Ishikawa (cell line): Measurements from ENCODE around the gene KLRF1.

Experiments used
- CEBPB ChIP-seq: IDR thresholded peaks from 2 replicates; pipeline ENCODE4 v1.6.1; 2012
- CREB1 ChIP-seq: IDR thresholded peaks from 2 replicates; pipeline ENCODE4 v1.6.1; 2012; ENCODE audit warnings: low read depth
- EGR1 ChIP-seq: IDR thresholded peaks from 2 replicates; pipeline ENCODE4 v1.6.1; 2012
- EP300 ChIP-seq: IDR thresholded peaks from 2 replicates; pipeline ENCODE4 v1.6.1; 2012; ENCODE audit warnings: borderline replicate concordance
- NFIC ChIP-seq: IDR thresholded peaks from 2 replicates; pipeline ENCODE4 v1.6.1; 2012
- RAD21 ChIP-seq: IDR thresholded peaks from 2 replicates; pipeline ENCODE4 v1.6.1; 2012; ENCODE audit warnings: low read depth
- TAF1 ChIP-seq: IDR thresholded peaks from 2 replicates; pipeline ENCODE4 v1.6.1; 2012; ENCODE audit warnings: low read depth, mild to moderate bottlenecking
- TCF12 ChIP-seq: IDR thresholded peaks from 2 replicates; pipeline ENCODE4 v1.6.1; 2012; ENCODE audit warnings: low read depth
- TEAD4 ChIP-seq: IDR thresholded peaks from 2 replicates; pipeline ENCODE4 v1.6.1; 2012
- YY1 ChIP-seq: IDR thresholded peaks from 2 replicates; pipeline ENCODE4 v1.6.1; 2012; ENCODE audit warnings: low read depth
- ZBTB7A ChIP-seq: IDR thresholded peaks from 2 replicates; pipeline ENCODE4 v1.6.1; 2012; ENCODE audit warnings: low read depth
- TF ChIP-seq, protein P1 (sequence below): IDR thresholded peaks from 2 replicates; pipeline ENCODE4 v1.6.1; 2012; ENCODE audit warnings: low read depth, mild to moderate bottlenecking
- TF ChIP-seq, protein P2 (sequence below): IDR thresholded peaks from 2 replicates; pipeline ENCODE4 v1.6.1; 2012
- TF ChIP-seq, protein P3 (sequence below): IDR thresholded peaks from 2 replicates; pipeline ENCODE4 v1.6.1; 2012

Gene KLRF1

DNA sequence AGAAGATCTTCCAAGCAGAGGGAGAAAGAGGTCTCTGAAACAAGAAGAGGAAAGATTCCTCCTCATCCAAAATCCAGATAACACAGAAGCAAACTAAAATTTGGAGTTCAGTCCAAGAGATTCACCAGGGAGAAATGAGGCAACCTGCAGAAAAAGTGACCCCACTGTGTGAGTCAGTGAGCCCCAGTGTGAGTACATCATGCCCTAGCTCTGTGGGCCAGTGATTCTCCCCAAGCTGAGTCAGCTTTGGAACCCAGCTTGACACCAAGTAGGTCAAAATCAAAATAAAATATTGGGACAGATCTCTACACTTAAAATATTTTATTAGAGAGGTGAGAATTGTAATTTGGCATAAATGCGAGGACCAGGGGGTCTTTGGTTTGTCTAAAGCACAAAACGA lies 24.6 kb downstream of the KLRF1 start:
- TF ChIP-seq RAD21 = no peak
- TF ChIP-seq, protein P1, sequence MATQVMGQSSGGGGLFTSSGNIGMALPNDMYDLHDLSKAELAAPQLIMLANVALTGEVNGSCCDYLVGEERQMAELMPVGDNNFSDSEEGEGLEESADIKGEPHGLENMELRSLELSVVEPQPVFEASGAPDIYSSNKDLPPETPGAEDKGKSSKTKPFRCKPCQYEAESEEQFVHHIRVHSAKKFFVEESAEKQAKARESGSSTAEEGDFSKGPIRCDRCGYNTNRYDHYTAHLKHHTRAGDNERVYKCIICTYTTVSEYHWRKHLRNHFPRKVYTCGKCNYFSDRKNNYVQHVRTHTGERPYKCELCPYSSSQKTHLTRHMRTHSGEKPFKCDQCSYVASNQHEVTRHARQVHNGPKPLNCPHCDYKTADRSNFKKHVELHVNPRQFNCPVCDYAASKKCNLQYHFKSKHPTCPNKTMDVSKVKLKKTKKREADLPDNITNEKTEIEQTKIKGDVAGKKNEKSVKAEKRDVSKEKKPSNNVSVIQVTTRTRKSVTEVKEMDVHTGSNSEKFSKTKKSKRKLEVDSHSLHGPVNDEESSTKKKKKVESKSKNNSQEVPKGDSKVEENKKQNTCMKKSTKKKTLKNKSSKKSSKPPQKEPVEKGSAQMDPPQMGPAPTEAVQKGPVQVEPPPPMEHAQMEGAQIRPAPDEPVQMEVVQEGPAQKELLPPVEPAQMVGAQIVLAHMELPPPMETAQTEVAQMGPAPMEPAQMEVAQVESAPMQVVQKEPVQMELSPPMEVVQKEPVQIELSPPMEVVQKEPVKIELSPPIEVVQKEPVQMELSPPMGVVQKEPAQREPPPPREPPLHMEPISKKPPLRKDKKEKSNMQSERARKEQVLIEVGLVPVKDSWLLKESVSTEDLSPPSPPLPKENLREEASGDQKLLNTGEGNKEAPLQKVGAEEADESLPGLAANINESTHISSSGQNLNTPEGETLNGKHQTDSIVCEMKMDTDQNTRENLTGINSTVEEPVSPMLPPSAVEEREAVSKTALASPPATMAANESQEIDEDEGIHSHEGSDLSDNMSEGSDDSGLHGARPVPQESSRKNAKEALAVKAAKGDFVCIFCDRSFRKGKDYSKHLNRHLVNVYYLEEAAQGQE = no peak
- TF ChIP-seq NFIC = no peak
- TF ChIP-seq, protein P2, sequence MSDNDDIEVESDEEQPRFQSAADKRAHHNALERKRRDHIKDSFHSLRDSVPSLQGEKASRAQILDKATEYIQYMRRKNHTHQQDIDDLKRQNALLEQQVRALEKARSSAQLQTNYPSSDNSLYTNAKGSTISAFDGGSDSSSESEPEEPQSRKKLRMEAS = no peak
- TF ChIP-seq EP300 = no peak

DNA sequence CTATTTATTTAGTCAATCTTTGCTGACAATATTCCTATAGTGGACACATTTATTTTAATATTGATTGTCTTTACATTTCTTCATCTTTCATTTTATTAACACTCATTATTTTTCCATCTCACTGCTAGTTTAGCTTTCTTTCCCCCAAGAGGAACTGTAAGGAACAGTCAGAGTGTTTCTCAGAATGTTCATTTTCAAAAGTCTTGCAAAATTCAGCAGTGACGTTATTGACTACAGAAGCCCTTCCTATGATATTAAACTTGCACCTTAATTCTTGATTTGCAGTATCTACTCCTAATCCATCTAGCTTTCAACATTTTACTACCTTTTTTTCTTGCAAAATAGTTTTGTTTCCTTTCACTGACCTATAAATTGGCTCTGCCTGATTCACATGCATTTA lies 28.9 kb downstream of the KLRF1 start:
- TF ChIP-seq, protein P3, sequence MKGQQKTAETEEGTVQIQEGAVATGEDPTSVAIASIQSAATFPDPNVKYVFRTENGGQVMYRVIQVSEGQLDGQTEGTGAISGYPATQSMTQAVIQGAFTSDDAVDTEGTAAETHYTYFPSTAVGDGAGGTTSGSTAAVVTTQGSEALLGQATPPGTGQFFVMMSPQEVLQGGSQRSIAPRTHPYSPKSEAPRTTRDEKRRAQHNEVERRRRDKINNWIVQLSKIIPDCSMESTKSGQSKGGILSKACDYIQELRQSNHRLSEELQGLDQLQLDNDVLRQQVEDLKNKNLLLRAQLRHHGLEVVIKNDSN = no peak
- TF ChIP-seq, protein P1 = no peak
- no peak for TF ChIP-seq EGR1

DNA sequence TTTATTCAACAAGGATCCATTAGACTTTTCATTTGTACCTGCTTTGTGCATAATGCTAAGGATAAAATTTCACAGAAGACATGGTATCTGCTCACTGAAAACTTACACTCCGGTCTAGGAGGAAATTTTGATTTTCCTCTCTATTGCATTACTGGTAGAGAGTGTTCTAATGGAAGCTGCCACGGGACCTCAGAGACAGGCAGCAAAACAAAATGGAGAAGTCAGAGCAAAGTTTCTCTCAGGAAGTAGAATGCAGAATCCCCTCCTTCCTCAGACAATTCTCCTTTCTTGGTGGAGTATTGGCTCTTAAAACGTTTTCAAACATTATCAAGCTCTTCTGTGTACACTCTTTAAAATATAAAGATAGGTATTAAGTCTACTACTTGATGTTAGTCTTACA lies 29.6 kb downstream of the KLRF1 start:
- TF ChIP-seq, protein P3 = no peak
- TF ChIP-seq CREB1 = no peak
- TF ChIP-seq, protein P2 = no peak
- TF ChIP-seq, protein P1 = no peak
- no peak for TF ChIP-seq EGR1
- no peak for TF ChIP-seq EP300
- TF ChIP-seq YY1 = no peak

DNA sequence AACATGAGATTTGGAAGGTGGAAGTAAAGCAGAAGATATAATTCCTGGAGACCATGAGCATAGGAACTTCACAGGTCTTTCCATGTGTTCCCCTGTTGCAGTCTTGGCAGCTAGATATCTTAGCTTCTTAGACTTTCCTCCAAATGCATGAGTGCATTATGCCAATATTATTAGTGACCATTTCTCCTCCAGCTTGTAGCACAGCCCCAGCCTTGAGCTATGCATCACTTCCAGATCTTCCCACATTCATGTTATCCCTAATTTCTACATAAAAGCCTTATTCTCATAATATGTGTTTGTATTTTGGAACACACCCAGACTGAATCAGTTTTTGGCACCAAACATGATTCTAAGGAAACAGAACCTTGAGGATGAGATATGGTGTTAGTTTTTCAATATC lies 30.9 kb downstream of the KLRF1 start:
- TF ChIP-seq CEBPB = no peak
- TF ChIP-seq, protein P3 = no peak
- no peak for TF ChIP-seq TEAD4
- TF ChIP-seq EGR1 = no peak
- TF ChIP-seq ZBTB7A = no peak
- no peak for TF ChIP-seq RAD21
- no peak for TF ChIP-seq YY1
- no peak for TF ChIP-seq TCF12

DNA sequence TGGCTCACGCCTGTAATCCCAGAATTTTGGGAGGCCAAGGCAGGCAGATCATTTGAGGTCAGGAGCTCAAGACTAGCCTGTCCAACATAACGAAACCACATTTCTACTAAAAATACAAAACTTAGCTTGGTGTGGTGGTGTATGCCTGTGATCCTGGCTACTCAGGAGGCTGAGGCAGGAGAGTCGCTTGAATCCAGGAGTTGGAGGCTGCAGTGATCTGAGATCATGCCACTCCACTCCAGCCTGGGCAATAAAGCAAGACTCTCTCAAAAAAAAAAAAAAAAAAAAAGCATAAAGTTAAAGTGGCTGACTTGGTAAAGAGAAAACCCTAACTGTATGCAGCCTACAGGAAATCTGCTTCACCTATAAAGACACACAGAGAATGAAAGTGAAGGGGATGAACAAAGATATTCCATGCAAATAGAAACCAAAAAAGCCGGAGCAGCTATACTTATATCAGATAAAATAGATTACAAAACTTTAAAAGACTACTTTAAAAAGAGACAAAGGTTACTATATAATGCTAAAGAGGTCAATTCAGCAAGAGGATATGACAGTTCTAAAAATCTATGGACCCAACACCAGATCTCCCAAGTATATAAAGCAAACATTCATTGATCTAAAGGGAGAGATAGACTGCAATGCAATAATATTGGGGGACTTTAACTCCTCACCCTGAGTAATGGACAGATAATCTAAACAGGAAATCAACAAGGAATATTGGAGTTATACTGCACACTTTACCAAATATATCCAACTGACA lies 37.8 kb downstream of the KLRF1 start:
- TF ChIP-seq TAF1 (no peak), CREB1 (no peak), CEBPB (no peak), EP300 (no peak), ZBTB7A (no peak), RAD21 (no peak), YY1 (no peak)
- TF ChIP-seq, protein P1 = no peak
- TF ChIP-seq, protein P2 = no peak
- TF ChIP-seq, protein P3 = no peak
